Measurements from ENCODE around the gene CNN3.

Gene CNN3

DNA sequence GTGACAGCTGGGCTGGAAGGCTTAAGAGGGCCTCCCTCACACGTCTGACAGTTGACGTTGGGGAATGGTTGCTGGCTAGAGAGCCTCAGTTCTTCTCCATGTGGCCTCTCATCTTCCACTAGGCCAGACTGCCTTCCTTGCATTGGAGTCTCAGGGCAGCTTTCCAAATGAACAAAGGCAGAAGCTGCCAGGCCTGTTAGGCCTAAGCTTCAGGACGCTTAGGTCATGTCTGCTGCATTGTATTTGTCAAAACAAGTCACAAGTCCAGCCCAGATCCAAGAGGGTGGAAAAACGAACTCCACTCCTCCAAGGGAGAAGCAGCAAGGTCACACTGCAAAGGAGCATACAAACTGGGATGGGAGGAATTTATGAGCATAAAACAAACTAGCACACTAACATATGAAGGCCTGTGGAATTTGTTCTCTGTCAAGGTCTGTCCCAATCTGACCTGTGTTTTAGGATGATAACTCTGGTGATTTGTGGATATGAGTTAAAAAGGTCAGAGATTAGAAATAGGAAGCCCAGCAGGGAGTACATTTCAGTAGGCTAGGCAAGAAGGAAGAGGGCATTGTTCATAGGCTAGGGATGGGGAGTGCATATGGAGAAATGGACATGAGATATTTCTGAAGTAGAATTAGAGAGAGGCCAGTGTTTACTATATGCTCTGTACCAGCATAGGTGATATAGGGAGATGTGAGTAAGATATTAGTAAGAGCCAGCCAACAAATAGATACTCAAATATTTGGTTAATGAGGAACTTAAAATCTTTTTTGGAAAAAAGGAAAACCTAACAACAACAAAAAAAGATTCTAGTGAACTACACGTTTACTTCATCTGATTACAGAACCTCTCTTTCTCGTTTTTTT lies 29.1 kb upstream of the CNN3 start:
- H3K4me3 ChIP-seq (ENCODE audit: low read depth, low read length): no peak overlapping the region
- no peak for DNase-seq (ENCODE audit: low read depth)
- TF ChIP-seq CTCF (conservative IDR thresholded peaks at IDR 0.05; ENCODE audit: low read depth, low read length): no peak

DNA sequence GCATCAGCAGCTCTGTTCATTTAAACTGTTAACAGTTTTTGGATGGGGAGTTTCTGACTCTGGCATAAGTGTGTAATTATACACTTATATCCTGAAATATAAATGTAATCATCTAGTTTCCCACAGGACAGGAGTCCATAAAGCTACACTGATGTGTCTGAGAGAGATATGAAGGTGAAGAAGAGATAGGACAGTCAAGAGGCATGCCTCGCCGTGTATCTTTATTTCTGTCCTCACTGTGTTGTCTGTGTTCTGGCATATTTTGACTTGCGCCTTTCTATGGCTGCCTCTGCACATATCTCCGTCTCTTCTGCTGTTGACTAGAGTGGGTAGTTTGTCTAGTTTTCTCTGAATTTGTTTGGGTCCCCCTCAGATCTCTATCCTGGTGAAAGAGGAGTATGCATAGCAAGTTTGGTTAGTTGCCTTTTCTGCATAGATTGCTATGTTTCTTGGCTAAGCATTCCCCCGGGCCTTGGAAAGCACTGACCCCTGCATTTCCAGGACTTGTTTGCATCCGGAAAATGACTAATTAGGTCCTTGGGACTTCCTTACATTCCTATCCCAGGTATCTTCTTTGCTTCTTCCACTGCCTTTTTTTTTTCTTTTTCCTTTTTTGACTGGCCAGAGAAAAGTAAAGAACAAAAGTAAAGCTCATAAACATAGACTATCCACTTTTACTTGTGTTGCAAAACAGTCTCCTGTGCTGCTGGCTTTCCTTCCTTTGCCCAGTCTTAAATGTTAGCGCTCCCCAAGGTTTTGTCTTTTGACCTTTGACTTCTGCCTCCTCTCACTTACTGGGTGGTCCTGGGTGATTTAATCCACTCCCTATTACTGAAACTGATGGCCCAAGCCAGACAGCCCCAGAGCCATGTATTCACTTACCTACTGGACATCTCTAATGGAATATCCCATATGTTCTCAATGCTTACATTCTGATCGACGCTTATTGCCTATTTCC lies 27.6 kb upstream of the CNN3 start:
- TF ChIP-seq CTCF (conservative IDR thresholded peaks at IDR 0.05; ENCODE audit: low read depth, low read length): no peak
- no peak for DNase-seq (ENCODE audit: low read depth)
- H3K4me3 ChIP-seq (ENCODE audit: low read depth, low read length): no peak overlapping the region

GRCh38 chr1:94953746-94954145 lies 26.8 kb upstream of the CNN3 start:
- H3K4me3 ChIP-seq (ENCODE audit: low read depth, low read length): no peak overlapping the region
- DNase-seq (ENCODE audit: low read depth): no peak
- TF ChIP-seq CTCF (conservative IDR thresholded peaks at IDR 0.05; ENCODE audit: low read depth, low read length): no peak

DNA sequence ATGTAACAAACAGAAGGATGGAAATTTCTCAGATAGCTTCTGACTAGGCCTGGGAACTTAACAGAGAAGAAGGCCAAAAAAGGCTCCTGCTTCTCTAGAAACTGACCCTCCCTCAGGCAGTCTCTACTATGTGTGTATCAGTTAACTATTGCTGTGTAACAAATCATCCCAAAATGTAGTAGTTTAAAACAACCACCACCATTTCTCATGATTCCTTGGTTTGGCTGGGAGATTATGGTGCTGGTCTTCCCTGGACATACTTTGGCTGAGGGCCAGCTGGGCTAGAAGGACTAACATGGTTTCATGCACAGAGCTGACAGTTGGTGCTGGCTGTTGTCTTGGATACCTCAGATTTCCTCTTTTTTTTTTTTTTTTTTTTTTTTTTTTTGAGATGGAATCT lies 26.2 kb upstream of the CNN3 start:
- TF ChIP-seq CTCF (conservative IDR thresholded peaks at IDR 0.05; ENCODE audit: low read depth, low read length): no peak
- no peak overlapping the region for H3K4me3 ChIP-seq (ENCODE audit: low read depth, low read length)

GRCh38 chr1:94952539-94952938 lies 25.6 kb upstream of the CNN3 start:
- no peak overlapping the region for H3K4me3 ChIP-seq (ENCODE audit: low read depth, low read length)
- DNase-seq (ENCODE audit: low read depth): no peak
- no peak for TF ChIP-seq CTCF (conservative IDR thresholded peaks at IDR 0.05; ENCODE audit: low read depth, low read length)

More for the DNA sequence above, 26.2 kb upstream of the CNN3 start:
- DNase-seq (ENCODE audit: low read depth): no peak

GRCh38 chr1:94951509-94952208 lies 24.7 kb upstream of the CNN3 start:
- no peak overlapping the region for H3K4me3 ChIP-seq (ENCODE audit: low read depth, low read length)
- no peak for TF ChIP-seq CTCF (conservative IDR thresholded peaks at IDR 0.05; ENCODE audit: low read depth, low read length)
- no peak for DNase-seq (ENCODE audit: low read depth)

Measured in choroid plexus epithelial cell (primary cell).